HUES64 (cell line): ENCODE measurements around the gene ABHD12B.
"Not testable (repeated sequence)": the region's sequence is repeated elsewhere in the genome, so short reads cannot be mapped to it uniquely, and the experiment has no call there.

Experiments used
- H3K27ac ChIP-seq: 2 replicates; pipeline ENCODE4 v1.7.0; 2013; ENCODE audit warnings: low read depth, low read length, inconsistent platforms
- H3K27me3 ChIP-seq: 2 replicates; pipeline ENCODE4 v1.6.1; 2013; ENCODE audit warnings: mild to moderate bottlenecking, low read length; ENCODE audit not compliant: insufficient read depth
- H3K36me3 ChIP-seq: 2 replicates; pipeline ENCODE4 v1.6.1; 2013; ENCODE audit warnings: mild to moderate bottlenecking, low read length; ENCODE audit not compliant: insufficient read depth
- H3K4me1 ChIP-seq: 2 replicates; pipeline ENCODE4 v1.6.1; 2013; ENCODE audit warnings: mild to moderate bottlenecking, low read length, moderate library complexity; ENCODE audit not compliant: insufficient read depth
- H3K4me3 ChIP-seq: 2 replicates; pipeline ENCODE4 v1.5.1; 2013; ENCODE audit warnings: mild to moderate bottlenecking, low read length, moderate library complexity
- H3K9ac ChIP-seq: 2 replicates; pipeline ENCODE4 v1.6.1; 2013; ENCODE audit warnings: mild to moderate bottlenecking, low read depth, low read length
- H3K9me3 ChIP-seq: 2 replicates; pipeline ENCODE4 v1.6.1; 2013; ENCODE audit warnings: low read depth, low read length; ENCODE audit not compliant: insufficient read depth
- WGBS: fragments of 150-250, 120-280 bp; methylation state at CpG from one replicate; pipeline ENCODE4 v1.1.7; 2013; ENCODE audit warnings: missing lambda C conversion rate; 5-methylcytosine and 5-hydroxymethylcytosine counted together

The ABHD12B gene

GRCh38 chr14:50937800-50938199 is 65.9 kb downstream of the ABHD12B start:
- WGBS, result 85% methylated on average over 4 of the region's 4 CpGs
- no peaks in the 10 kb centered on the region for H3K27me3 ChIP-seq
- H3K4me1 ChIP-seq, result peaks cover 5% of the 10 kb centered on the region; the same call in 1 of the 2 replicates
- H3K36me3 ChIP-seq, result peaks cover 48% of the 10 kb centered on the region
- H3K4me3 ChIP-seq, result no peak overlapping the region
- no peak overlapping the region for H3K27ac ChIP-seq
- H3K9ac ChIP-seq, result no peak overlapping the region
- H3K9me3 ChIP-seq, result no peaks in the 10 kb centered on the region

GRCh38 chr14:50941151-50941550 is 69.3 kb downstream of the ABHD12B start:
- Histone ChIP-seq H3K9ac (no peak overlapping the region), H3K27me3 (peaks cover 3% of the 10 kb centered on the region; the same call in 1 of the 2 replicates), H3K4me1 (0 out of 2 replicates have a peak, but pooled peaks cover 3% of the 10 kb centered on the region), H3K27ac (no peak overlapping the region), H3K36me3 (peaks cover 18% of the 10 kb centered on the region), H3K9me3 (no peaks in the 10 kb centered on the region), H3K4me3 (no peak overlapping the region)
- 85% methylated on average over 6 of the region's 6 CpGs for WGBS

- 94% methylated on average over 8 of the region's 8 CpGs for WGBS
- H3K36me3 ChIP-seq, result peaks cover 18% of the 10 kb centered on the region
- not testable (repeated sequence) for H3K4me1 ChIP-seq, H3K9me3 ChIP-seq, H3K4me3 ChIP-seq, H3K27ac ChIP-seq, H3K27me3 ChIP-seq, H3K9ac ChIP-seq
Measured at GRCh38 chr14:50941638-50942037, 69.8 kb downstream of the ABHD12B start.

GRCh38 chr14:50943261-50943942 is 71.5 kb downstream of the ABHD12B start:
- H3K4me1 ChIP-seq, result peaks cover 10% of the 10 kb centered on the region; the same call in 1 of the 2 replicates
- peak overlapping the region; percentile 66 for H3K4me3 ChIP-seq
- no peaks in the 10 kb centered on the region for H3K9me3 ChIP-seq
- 2% methylated on average over 26 of the region's 26 CpGs for WGBS
- H3K27ac ChIP-seq, result no peak overlapping the region
- H3K36me3 ChIP-seq, result peaks cover 14% of the 10 kb centered on the region
- H3K27me3 ChIP-seq, result peaks cover 3% of the 10 kb centered on the region; the same call in 1 of the 2 replicates
- peak overlapping the region; percentile 68 for H3K9ac ChIP-seq

- WGBS, result under 1% methylated on average over 74 of the region's 74 CpGs
- Histone ChIP-seq H3K27ac (no peak within 1 kb of the TSS), H3K4me3 (peak within 1 kb of the TSS; percentile 66), H3K9ac (peak within 1 kb of the TSS; percentile 68), H3K27me3 (peaks cover 3% of the 10 kb centered on the region; the same call in 1 of the 2 replicates), H3K9me3 (no peaks in the 10 kb centered on the region), H3K36me3 (peaks cover 14% of the 10 kb centered on the region), H3K4me1 (peaks cover 10% of the 10 kb centered on the region; the same call in 1 of the 2 replicates)
Measured at GRCh38 chr14:50943943-50944646, 72.2 kb downstream of the ABHD12B start, which contains the start of gene PYGL. PYGL (minus strand) TSS chr14:50944483; CDS start chr14:50944403, 80 bp downstream.

GRCh38 chr14:50944647-50945413 is 73.0 kb downstream of the ABHD12B start:
- Histone ChIP-seq H3K27ac (no peak overlapping the region), H3K9ac (peak overlapping the region; percentile 68), H3K27me3 (peaks cover 3% of the 10 kb centered on the region; the same call in 1 of the 2 replicates), H3K9me3 (no peaks in the 10 kb centered on the region), H3K4me1 (peaks cover 10% of the 10 kb centered on the region; the same call in 1 of the 2 replicates), H3K4me3 (peak overlapping the region; percentile 66), H3K36me3 (peaks cover 14% of the 10 kb centered on the region)
- WGBS, result 7% methylated on average over 29 of the region's 29 CpGs

- H3K4me3 ChIP-seq, result no peak overlapping the region
- H3K36me3 ChIP-seq, result no peaks in the 10 kb centered on the region
- no peak overlapping the region for H3K9ac ChIP-seq
- peaks cover 10% of the 10 kb centered on the region; the same call in 1 of the 2 replicates for H3K4me1 ChIP-seq
- no peaks in the 10 kb centered on the region for H3K9me3 ChIP-seq
- 95% methylated on average over 4 of the region's 5 CpGs for WGBS
- no peak overlapping the region for H3K27ac ChIP-seq
- peaks cover 3% of the 10 kb centered on the region; the same call in 1 of the 2 replicates for H3K27me3 ChIP-seq
Measured at GRCh38 chr14:50946234-50946935, 74.5 kb downstream of the ABHD12B start.

GRCh38 chr14:50947446-50947845 is 75.6 kb downstream of the ABHD12B start:
- Histone ChIP-seq H3K4me3 (no peak overlapping the region), H3K27ac (no peak overlapping the region), H3K9ac (no peak overlapping the region), H3K27me3 (peaks cover 3% of the 10 kb centered on the region; the same call in 1 of the 2 replicates), H3K4me1 (peaks cover 10% of the 10 kb centered on the region; the same call in 1 of the 2 replicates), H3K36me3 (no peaks in the 10 kb centered on the region), H3K9me3 (no peaks in the 10 kb centered on the region)
- 75% methylated on average over 4 of the region's 4 CpGs for WGBS

- H3K36me3 ChIP-seq, result no peaks in the 10 kb centered on the region
- 74% methylated on average over 2 of the region's 2 CpGs for WGBS
- H3K9me3 ChIP-seq, result no peaks in the 10 kb centered on the region
- H3K27ac ChIP-seq, result no peak overlapping the region
- H3K27me3 ChIP-seq, result peaks cover 3% of the 10 kb centered on the region; the same call in 1 of the 2 replicates
- H3K4me3 ChIP-seq, result no peak overlapping the region
- peaks cover 10% of the 10 kb centered on the region; the same call in 1 of the 2 replicates for H3K4me1 ChIP-seq
- H3K9ac ChIP-seq, result no peak overlapping the region
Measured at GRCh38 chr14:50948205-50948604, 76.4 kb downstream of the ABHD12B start.

GRCh38 chr14:50951032-50951431 is 79.2 kb downstream of the ABHD12B start:
- Histone ChIP-seq H3K4me3 (no peak overlapping the region), H3K9ac (no peak overlapping the region), H3K9me3 (no peaks in the 10 kb centered on the region), H3K27ac (no peak overlapping the region), H3K27me3 (no peaks in the 10 kb centered on the region), H3K36me3 (no peaks in the 10 kb centered on the region), H3K4me1 (peaks cover 12% of the 10 kb centered on the region; the same call in 1 of the 2 replicates)
- WGBS, result 94% methylated on average over 6 of the region's 6 CpGs
